PC-9 (cell line): ENCODE results near the gene LAMA2. TPM values are rescaled to one million over a fixed set of nuclear protein-coding genes. Genes with fewer than 3 reads are reported as not detected.
A peak's percentile ranks its signal among the peaks of the same experiment; 100 is the strongest.

Experiments
- BruUV-seq: library from RNA; stranded (reverse); fragments of 400-500 nt; replicated peaks from 2 replicates; lab custom pipeline; 2021; lab: Mats Ljungman, UMichigan
- CTCF ChIA-PET: fragments of 300-600 bp; sonication (Branson Sonifier 250); formaldehyde crosslinking; loops from one replicate; lab custom pipeline; 2022; ENCODE audit warnings: antibody characterized with exemption; lab: Charles Lee
- POLR2A ChIA-PET: fragments of 300-600 bp; sonication (Branson Sonifier 250); formaldehyde crosslinking; loops from one replicate; lab custom pipeline; 2022; ENCODE audit warnings: antibody characterized with exemption; ENCODE audit not compliant: unreplicated experiment; lab: Charles Lee
- DNase-seq, 2 experiments: peaks; one replicate each; pipeline versions ENCODE4 v3.0.0 to v3.0.0-alpha.2; 2015 to 2022; ENCODE audit warnings: mixed read lengths in 1 of 2
- H2AFZ ChIP-seq: fragments of 200-600 bp; sonication (generic); 2 replicates; pipeline ENCODE4 v1.8.1; 2017; ENCODE audit warnings: antibody characterized with exemption
- H3F3A ChIP-seq: fragments of 200-600 bp; sonication (generic); 2 replicates; pipeline ENCODE4 v1.8.1; 2017; ENCODE audit warnings: antibody characterized with exemption, mild to moderate bottlenecking, low read depth; ENCODE audit not compliant: insufficient read depth
- H3K27ac ChIP-seq: fragments of 200-600 bp; sonication (generic); 2 replicates; pipeline ENCODE4 v1.6.1; 2016; ENCODE audit warnings: mixed run types
- H3K27me3 ChIP-seq: fragments of 200-600 bp; sonication (generic); 2 replicates; pipeline ENCODE4 v1.6.1; 2016; ENCODE audit warnings: low read depth, mixed run types; ENCODE audit not compliant: insufficient read depth
- H3K36me3 ChIP-seq: fragments of 200-600 bp; sonication (generic); 2 replicates; pipeline ENCODE4 v1.6.1; 2016; ENCODE audit warnings: low read depth, mixed run types
- H3K4me1 ChIP-seq: fragments of 200-600 bp; sonication (generic); replicated peaks from 2 replicates; pipeline ENCODE4 v1.6.1; 2016; ENCODE audit warnings: mixed run types; ENCODE audit not compliant: insufficient read depth
- H3K4me2 ChIP-seq: fragments of 200-600 bp; sonication (generic); 2 replicates; pipeline ENCODE4 v1.6.1; 2017; ENCODE audit warnings: mixed run types
- H3K4me3 ChIP-seq: fragments of 200-600 bp; sonication (generic); 2 replicates; pipeline ENCODE4 v1.6.1; 2016; ENCODE audit warnings: mixed run types
- H3K79me2 ChIP-seq: fragments of 200-600 bp; sonication (generic); 2 replicates; pipeline ENCODE4 v1.6.1; 2017; ENCODE audit warnings: low read depth, mixed run types
- H3K9me2 ChIP-seq: fragments of 200-600 bp; sonication (generic); 2 replicates; pipeline ENCODE4 v1.8.1; 2017; ENCODE audit warnings: mild to moderate bottlenecking; ENCODE audit not compliant: insufficient read depth
- H3K9me3 ChIP-seq: fragments of 200-600 bp; sonication (generic); 2 replicates; pipeline ENCODE4 v1.8.1; 2016; ENCODE audit warnings: low read depth; ENCODE audit not compliant: insufficient read depth
- H4K20me1 ChIP-seq: fragments of 200-600 bp; sonication (generic); 2 replicates; pipeline ENCODE4 v1.8.1; 2017; ENCODE audit not compliant: insufficient read depth
- CTCF ChIP-seq: fragments of 200-600 bp; sonication (generic); conservative IDR thresholded peaks from 2 replicates; pipeline ENCODE4 v1.6.1; 2017; ENCODE audit warnings: mixed run types, antibody characterized with exemption, mild to moderate bottlenecking, moderate library complexity
- EZH2 ChIP-seq: fragments of 200-600 bp; sonication (generic); IDR thresholded peaks from 2 replicates; pipeline ENCODE4 v1.8.0; 2017; ENCODE audit warnings: antibody characterized with exemption, low read depth
- intact Hi-C: fragments of 100-400 bp; cut with micrococcal nuclease; formaldehyde crosslinking; loops from one replicate; pipeline ENCODE4 v1.10.0; 2022; ENCODE audit not compliant: unreplicated experiment
- total RNA-seq: library from RNA; stranded (reverse); gene quantifications from 2 replicates; pipeline ENCODE4 v1.2.3, GENCODE V29; 2021

LAMA2 gene
- total RNA-seq, 1 experiment from 2014 or later, result 2.8 TPM

- no peak overlapping the region for H3K4me3 ChIP-seq
- no peaks in the 10 kb centered on the region for H3K27me3 ChIP-seq
- no peaks in the 10 kb centered on the region for H3K9me3 ChIP-seq
- DNase-seq, result no peak
- peak overlapping the region; percentile 44; the same call in 1 of the 2 replicates for H2AFZ ChIP-seq
- H3F3A ChIP-seq, result no peaks in the 10 kb centered on the region
- H3K4me1 ChIP-seq, result no peaks in the 10 kb centered on the region
- H3K4me2 ChIP-seq, result no peak overlapping the region
- H3K27ac ChIP-seq, result no peak overlapping the region
- no peaks in the 10 kb centered on the region for H3K9me2 ChIP-seq
- no peaks in the 10 kb centered on the region for H3K36me3 ChIP-seq
- H3K79me2 ChIP-seq, result no peaks in the 10 kb centered on the region
- H4K20me1 ChIP-seq, result no peaks in the 10 kb centered on the region
- BruUV-seq, result no TSS peak
- intact Hi-C loops, result no loop called here
- CTCF ChIA-PET, result no interaction called here
- POLR2A ChIA-PET, result interaction anchor here (0.5 to 0.6 kb wide), 2 partner anchors 44 to 257 kb away, joined by 3 read pairs; no protein-coding TSS in a partner anchor
- TF ChIP-seq EZH2 (no peak), CTCF (no peak)
These were observed 563.6 kb downstream of the LAMA2 start for GRCh38 chr6:129446272-129447197.

GRCh38 chr6:129447198-129447565 lies 564.2 kb downstream of the LAMA2 start:
- no peaks in the 10 kb centered on the region for H3K36me3 ChIP-seq
- POLR2A ChIA-PET, result no interaction called here
- no peaks in the 10 kb centered on the region for H3K9me2 ChIP-seq

DNA sequence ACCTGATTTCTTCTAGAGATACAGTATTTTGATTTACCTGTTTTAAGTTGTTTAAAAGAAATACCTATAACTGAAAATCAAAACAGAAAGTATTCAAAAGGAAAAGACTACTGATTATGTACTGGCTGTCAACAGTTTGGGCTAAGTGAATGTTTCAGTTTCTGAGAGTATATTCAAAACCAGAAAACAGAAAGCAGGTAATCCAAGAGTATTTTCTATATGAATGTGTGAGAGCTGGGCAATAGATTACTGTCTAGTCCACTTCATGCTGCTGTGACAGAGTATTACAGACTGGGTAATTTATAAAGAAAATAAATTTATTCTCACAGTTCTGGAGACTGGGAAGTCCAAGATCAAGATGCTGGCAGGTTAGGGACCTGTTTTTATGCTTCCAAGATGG lies 566.0 kb downstream of the LAMA2 start:
- intact Hi-C loops, result no loop called here
- ChIA-PET CTCF (no interaction called here), POLR2A (no interaction called here)
- Histone ChIP-seq H3F3A (no peaks in the 10 kb centered on the region), H3K36me3 (no peaks in the 10 kb centered on the region), H4K20me1 (no peaks in the 10 kb centered on the region), H3K9me3 (no peaks in the 10 kb centered on the region), H3K9me2 (0 out of 2 replicates have a peak, but pooled peaks cover 6% of the 10 kb centered on the region), H3K27me3 (no peaks in the 10 kb centered on the region), H3K4me2 (no peak overlapping the region), H3K4me3 (no peak overlapping the region), H3K4me1 (no peaks in the 10 kb centered on the region), H2AFZ (no peak overlapping the region), H3K27ac (no peak overlapping the region), H3K79me2 (no peaks in the 10 kb centered on the region)
- DNase-seq, result no peak
- TF ChIP-seq EZH2, result no peak
- TF ChIP-seq CTCF, result no peak
- BruUV-seq, result no TSS peak

More at GRCh38 chr6:129447198-129447565, 564.2 kb downstream of the LAMA2 start:
- no peaks in the 10 kb centered on the region for H3K9me3 ChIP-seq
- no peaks in the 10 kb centered on the region for H3K4me1 ChIP-seq
- H2AFZ ChIP-seq, result peak overlapping the region; percentile 44; the same call in 1 of the 2 replicates
- H3F3A ChIP-seq, result no peaks in the 10 kb centered on the region
- CTCF ChIA-PET, result no interaction called here
- no peak overlapping the region for H3K4me3 ChIP-seq
- no peak for TF ChIP-seq CTCF
- no peak for TF ChIP-seq EZH2
- no peaks in the 10 kb centered on the region for H3K27me3 ChIP-seq
- no peak overlapping the region for H3K4me2 ChIP-seq
- no peaks in the 10 kb centered on the region for H3K79me2 ChIP-seq
- no TSS peak for BruUV-seq
- intact Hi-C loops, result no loop called here
- H3K27ac ChIP-seq, result no peak overlapping the region
- no peak for DNase-seq
- no peaks in the 10 kb centered on the region for H4K20me1 ChIP-seq
